CD4-positive, alpha-beta T cell treated with Interleukin-12 subunit alpha and Interleukin-12 subunit beta, for 1 hour (primary cell): ENCODE results near the gene CGB3.

Source experiments
- DNase-seq: peaks from one replicate; pipeline ENCODE4 v3.0.0-alpha.2; 2020

CGB3 gene

GRCh38 chr19:49014123-49014869, 9.8 kb downstream of the CGB3 start:
- DNase-seq: no peak

- no peak for DNase-seq
These were observed 12.9 kb downstream of the CGB3 start for GRCh38 chr19:49011194-49011593.

GRCh38 chr19:49010453-49010852, 13.7 kb downstream of the CGB3 start:
- DNase-seq: no peak

- DNase-seq: no peak
These were observed 14.3 kb downstream of the CGB3 start for GRCh38 chr19:49009828-49010227.

- DNase-seq: no peak
These were observed 17.2 kb downstream of the CGB3 start for GRCh38 chr19:49006905-49007304.

GRCh38 chr19:49004964-49005614, 19.0 kb downstream of the CGB3 start:
- no peak for DNase-seq

- DNase-seq: no peak
These were observed 20.0 kb downstream of the CGB3 start for GRCh38 chr19:49004133-49004532.

- DNase-seq: peak; percentile 76
These were observed 24.4 kb downstream of the CGB3 start for GRCh38 chr19:48999481-49000325.

- DNase-seq: peak; percentile 53
These were observed 26.2 kb downstream of the CGB3 start for GRCh38 chr19:48997972-48998371.

GRCh38 chr19:48994035-48994386, 30.1 kb downstream of the CGB3 start:
- no peak for DNase-seq

GRCh38 chr19:48993175-48994034, 30.7 kb downstream of the CGB3 start, which contains the start of the genes GYS1 and RUVBL2:
Gene GYS1, minus strand, starts transcription at chr19:48993309. Its CDS starts 197 bp downstream, at chr19:48993112.
Gene RUVBL2, plus strand, starts transcription at chr19:48993887. Its CDS starts 25 bp downstream, at chr19:48993912.
- DNase-seq: peak; percentile 99

- DNase-seq: no peak
These were observed 31.5 kb downstream of the CGB3 start for GRCh38 chr19:48992581-48993174.

- no peak for DNase-seq
These were observed 32.1 kb downstream of the CGB3 start for GRCh38 chr19:48991873-48992580.

GRCh38 chr19:48991011-48991609, 33.0 kb downstream of the CGB3 start:
- DNase-seq: no peak

- DNase-seq: no peak
These were observed 33.7 kb downstream of the CGB3 start for GRCh38 chr19:48990400-48990799.

GRCh38 chr19:48989701-48990291, 34.3 kb downstream of the CGB3 start:
- DNase-seq: no peak

- DNase-seq: no peak
These were observed 35.3 kb downstream of the CGB3 start for GRCh38 chr19:48988860-48989259.

GRCh38 chr19:48988286-48988685, 35.8 kb downstream of the CGB3 start:
- no peak for DNase-seq

- no peak for DNase-seq
These were observed 36.8 kb downstream of the CGB3 start for GRCh38 chr19:48987323-48987722.

- no peak for DNase-seq
These were observed 37.9 kb downstream of the CGB3 start for GRCh38 chr19:48986211-48986610.

GRCh38 chr19:48985711-48986110, 38.4 kb downstream of the CGB3 start:
- DNase-seq: no peak
